ENCODE measurements around the gene FLNB. TPM values are rescaled to one million over a fixed set of nuclear protein-coding genes. Genes with fewer than 3 reads are reported as not detected.

The FLNB gene
- total RNA-seq, 1 donor = 274 TPM

DNA sequence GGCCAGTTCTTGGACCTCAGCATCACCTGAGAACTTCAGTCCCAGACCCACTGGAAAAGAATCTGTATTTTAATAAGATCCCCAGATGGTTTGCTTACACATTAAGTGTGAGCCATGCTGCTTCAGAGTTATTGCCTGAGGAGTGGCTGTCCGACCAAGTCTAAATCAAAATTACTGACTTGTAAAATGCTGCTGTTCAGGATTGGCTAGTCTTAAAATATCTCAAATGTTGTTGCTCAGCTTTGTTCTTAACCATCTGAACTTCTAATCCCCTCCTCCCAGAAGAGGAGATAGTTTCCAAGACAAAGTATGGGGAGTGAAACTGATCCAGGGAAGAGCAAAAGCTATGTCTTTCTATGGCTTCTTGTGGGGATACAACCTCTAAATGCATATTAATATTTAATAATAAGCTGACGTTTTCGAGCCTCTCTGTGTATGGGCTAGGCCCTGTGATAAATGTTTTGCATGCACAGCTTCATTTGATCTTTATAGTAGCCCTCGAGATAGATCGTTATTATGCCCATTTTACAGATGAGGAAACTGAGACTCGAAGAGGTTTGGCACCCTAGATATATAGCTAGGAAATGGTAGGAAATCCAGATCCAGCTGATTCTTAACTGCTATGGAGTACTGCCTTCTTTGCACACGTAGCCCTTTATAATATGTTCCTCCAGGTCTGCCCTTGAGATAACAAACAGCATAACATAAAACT lies 150.4 kb downstream of the FLNB start:
- Histone ChIP-seq H4K20me1 (ENCODE audit: insufficient read depth, low read length) (no peaks in the 10 kb centered on the region), H3K79me2 (ENCODE audit: insufficient read depth, low read length) (no peaks in the 10 kb centered on the region), H3K4me3 (ENCODE audit: insufficient read depth, low read length) (no peak overlapping the region), H3K36me3 (ENCODE audit: insufficient read depth, low read length) (peaks cover 95% of the 10 kb centered on the region), H3K4me1 (ENCODE audit: insufficient read depth, low read length) (peaks cover 16% of the 10 kb centered on the region), H3K4me2 (ENCODE audit: insufficient read depth, low read length) (no peak overlapping the region), H3K27me3 (ENCODE audit: insufficient read depth, low read length) (no peaks in the 10 kb centered on the region), H3K9me3 (ENCODE audit: low read depth, low read length) (no peaks in the 10 kb centered on the region), H2AFZ (ENCODE audit: low read length) (no peak overlapping the region), H3K27ac (ENCODE audit: low read depth, low read length) (no peak overlapping the region)
- no peak for DNase-seq (ENCODE audit: insufficient read length, low spot score, missing footprints)
- TF ChIP-seq, protein P1, sequence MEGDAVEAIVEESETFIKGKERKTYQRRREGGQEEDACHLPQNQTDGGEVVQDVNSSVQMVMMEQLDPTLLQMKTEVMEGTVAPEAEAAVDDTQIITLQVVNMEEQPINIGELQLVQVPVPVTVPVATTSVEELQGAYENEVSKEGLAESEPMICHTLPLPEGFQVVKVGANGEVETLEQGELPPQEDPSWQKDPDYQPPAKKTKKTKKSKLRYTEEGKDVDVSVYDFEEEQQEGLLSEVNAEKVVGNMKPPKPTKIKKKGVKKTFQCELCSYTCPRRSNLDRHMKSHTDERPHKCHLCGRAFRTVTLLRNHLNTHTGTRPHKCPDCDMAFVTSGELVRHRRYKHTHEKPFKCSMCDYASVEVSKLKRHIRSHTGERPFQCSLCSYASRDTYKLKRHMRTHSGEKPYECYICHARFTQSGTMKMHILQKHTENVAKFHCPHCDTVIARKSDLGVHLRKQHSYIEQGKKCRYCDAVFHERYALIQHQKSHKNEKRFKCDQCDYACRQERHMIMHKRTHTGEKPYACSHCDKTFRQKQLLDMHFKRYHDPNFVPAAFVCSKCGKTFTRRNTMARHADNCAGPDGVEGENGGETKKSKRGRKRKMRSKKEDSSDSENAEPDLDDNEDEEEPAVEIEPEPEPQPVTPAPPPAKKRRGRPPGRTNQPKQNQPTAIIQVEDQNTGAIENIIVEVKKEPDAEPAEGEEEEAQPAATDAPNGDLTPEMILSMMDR (IDR thresholded peaks at IDR 0.05; ENCODE audit: extremely low read depth, low read depth, low read length) = no peak

DNA sequence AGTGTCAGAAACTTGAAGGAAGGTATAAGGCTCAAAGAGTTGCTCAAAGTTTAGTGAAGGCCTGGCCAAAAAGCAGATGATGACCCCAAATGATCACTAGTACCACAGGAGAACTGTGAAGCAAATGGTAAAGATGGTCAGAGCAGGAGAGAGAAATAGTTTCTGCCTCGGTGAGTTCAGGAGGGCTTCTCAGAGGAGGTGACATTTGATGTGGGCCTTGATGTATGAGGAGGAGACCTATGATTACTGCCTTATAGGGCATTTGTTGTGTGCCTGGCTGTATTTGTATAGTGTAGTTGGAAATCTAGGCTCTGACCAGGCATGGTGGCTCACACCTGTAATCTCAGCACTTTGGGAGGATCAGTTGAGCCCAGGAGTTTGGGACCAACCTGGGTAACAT lies 152.2 kb downstream of the FLNB start:
- H3K9me3 ChIP-seq (ENCODE audit: low read depth, low read length) = no peaks in the 10 kb centered on the region
- no peak for DNase-seq (ENCODE audit: insufficient read length, low spot score, missing footprints)
- H4K20me1 ChIP-seq (ENCODE audit: insufficient read depth, low read length) = peaks cover 3% of the 10 kb centered on the region
- H3K27me3 ChIP-seq (ENCODE audit: insufficient read depth, low read length) = no peaks in the 10 kb centered on the region
- H3K4me2 ChIP-seq (ENCODE audit: insufficient read depth, low read length) = no peak overlapping the region
- H3K36me3 ChIP-seq (ENCODE audit: insufficient read depth, low read length) = peaks cover 93% of the 10 kb centered on the region
- TF ChIP-seq, protein P1 (IDR thresholded peaks at IDR 0.05; ENCODE audit: extremely low read depth, low read depth, low read length) = no peak
- H2AFZ ChIP-seq (ENCODE audit: low read length) = no peak overlapping the region
- H3K27ac ChIP-seq (ENCODE audit: low read depth, low read length) = no peak overlapping the region
- H3K79me2 ChIP-seq (ENCODE audit: insufficient read depth, low read length) = no peaks in the 10 kb centered on the region
- H3K4me3 ChIP-seq (ENCODE audit: insufficient read depth, low read length) = no peak overlapping the region
- peaks cover 31% of the 10 kb centered on the region for H3K4me1 ChIP-seq (ENCODE audit: insufficient read depth, low read length)

DNA sequence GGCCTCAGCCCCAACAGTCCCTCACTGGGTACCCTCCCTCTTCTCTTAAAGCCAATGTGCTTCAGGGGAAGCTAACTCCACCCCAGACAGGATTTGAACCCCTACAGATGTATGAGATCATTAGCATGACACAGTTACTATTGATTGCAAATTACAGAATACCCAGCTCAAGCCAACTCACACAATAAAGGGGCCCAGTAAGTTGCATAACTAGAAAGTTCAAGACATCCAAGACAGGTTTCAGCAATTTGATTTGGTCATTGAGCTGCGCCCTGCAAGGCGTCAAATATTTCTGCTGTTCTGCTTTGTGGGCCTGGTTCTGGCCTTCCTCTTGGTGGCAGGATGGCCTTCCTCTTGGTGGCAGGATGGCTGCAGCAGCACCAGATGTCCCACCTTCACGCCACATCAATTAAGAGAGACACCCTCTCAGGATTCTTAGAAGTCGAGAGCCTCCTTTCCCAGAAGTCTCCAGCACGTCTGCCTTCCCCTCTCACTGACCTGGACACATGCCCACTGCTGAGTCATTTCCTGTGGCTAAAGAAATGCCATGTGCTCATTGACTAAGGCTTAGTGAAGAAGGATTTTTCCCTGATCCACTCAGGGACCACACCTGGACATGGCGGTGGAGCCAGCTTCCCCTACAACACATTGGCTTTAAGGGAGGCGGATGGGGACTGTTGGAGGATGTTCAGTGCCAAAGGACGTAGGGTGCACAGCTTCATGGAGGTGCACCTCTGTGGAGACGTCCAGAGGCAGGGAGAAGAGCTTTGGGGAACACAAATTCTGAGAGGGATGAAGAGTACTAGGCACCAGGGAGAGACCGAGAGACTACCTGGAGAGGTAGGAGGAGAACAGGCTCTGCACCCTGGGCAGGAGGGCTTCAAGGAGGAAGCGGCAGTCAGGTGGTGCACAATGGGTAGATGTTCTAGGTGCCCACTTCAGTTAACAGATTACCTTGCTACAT lies 153.5 kb downstream of the FLNB start:
- Histone ChIP-seq H3K79me2 (ENCODE audit: insufficient read depth, low read length) (no peaks in the 10 kb centered on the region), H3K4me1 (ENCODE audit: insufficient read depth, low read length) (peaks cover 34% of the 10 kb centered on the region), H3K36me3 (ENCODE audit: insufficient read depth, low read length) (peaks cover 87% of the 10 kb centered on the region), H3K4me2 (ENCODE audit: insufficient read depth, low read length) (peak overlapping the region; percentile 9), H2AFZ (ENCODE audit: low read length) (no peak overlapping the region), H3K27me3 (ENCODE audit: insufficient read depth, low read length) (no peaks in the 10 kb centered on the region), H4K20me1 (ENCODE audit: insufficient read depth, low read length) (peaks cover 3% of the 10 kb centered on the region), H3K27ac (ENCODE audit: low read depth, low read length) (peak overlapping the region; percentile 60), H3K9me3 (ENCODE audit: low read depth, low read length) (no peaks in the 10 kb centered on the region), H3K4me3 (ENCODE audit: insufficient read depth, low read length) (no peak overlapping the region)
- DNase-seq (ENCODE audit: insufficient read length, low spot score, missing footprints) = peak; percentile 98
- TF ChIP-seq, protein P1 (IDR thresholded peaks at IDR 0.05; ENCODE audit: extremely low read depth, low read depth, low read length) = no peak

DNA sequence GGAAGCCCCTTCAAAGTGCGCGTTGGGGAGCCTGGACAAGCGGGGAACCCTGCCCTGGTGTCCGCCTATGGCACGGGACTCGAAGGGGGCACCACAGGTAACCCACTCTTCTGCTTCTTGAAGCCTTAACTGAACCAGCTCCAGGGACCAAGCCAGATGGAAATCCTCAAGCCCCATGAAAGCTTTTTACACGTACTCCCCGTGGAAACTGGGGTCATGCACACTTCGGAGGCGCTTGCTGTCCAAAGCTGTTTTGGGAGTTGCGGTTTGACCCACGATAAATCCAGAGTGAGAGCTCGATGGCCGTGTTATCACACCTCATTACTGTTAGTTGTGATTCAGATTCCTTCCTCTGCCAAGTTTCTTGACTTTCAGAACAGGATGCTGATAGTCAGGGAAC lies 155.0 kb downstream of the FLNB start:
- no peaks in the 10 kb centered on the region for H3K9me3 ChIP-seq (ENCODE audit: low read depth, low read length)
- H3K27me3 ChIP-seq (ENCODE audit: insufficient read depth, low read length) = no peaks in the 10 kb centered on the region
- peaks cover 14% of the 10 kb centered on the region for H4K20me1 ChIP-seq (ENCODE audit: insufficient read depth, low read length)
- no peak overlapping the region for H2AFZ ChIP-seq (ENCODE audit: low read length)
- no peaks in the 10 kb centered on the region for H3K79me2 ChIP-seq (ENCODE audit: insufficient read depth, low read length)
- H3K4me1 ChIP-seq (ENCODE audit: insufficient read depth, low read length) = peaks cover 47% of the 10 kb centered on the region
- no peak for DNase-seq (ENCODE audit: insufficient read length, low spot score, missing footprints)
- no peak overlapping the region for H3K27ac ChIP-seq (ENCODE audit: low read depth, low read length)
- no peak overlapping the region for H3K4me2 ChIP-seq (ENCODE audit: insufficient read depth, low read length)
- TF ChIP-seq, protein P1 (IDR thresholded peaks at IDR 0.05; ENCODE audit: extremely low read depth, low read depth, low read length) = no peak
- peaks cover 79% of the 10 kb centered on the region for H3K36me3 ChIP-seq (ENCODE audit: insufficient read depth, low read length)
- no peak overlapping the region for H3K4me3 ChIP-seq (ENCODE audit: insufficient read depth, low read length)
